SK-N-SH treated with all-trans-retinoic acid at 6 μM for 48 hours (cell line): ENCODE measurements around the gene FLNC.

Experiments used
- ATAC-seq: fragments of 200-7000 bp; cut with Tn5 transposase; 3 replicates; pipeline ENCODE4 v1.9.1; 2020; ENCODE audit warnings: mild to moderate bottlenecking, moderate library complexity
- ARNTL ChIP-seq: fragments of 450-650 bp; formaldehyde crosslinking; IDR thresholded peaks from 2 replicates; pipeline ENCODE4 v1.5.0; 2020; ENCODE audit warnings: low read depth, mild to moderate bottlenecking, moderate library complexity, borderline replicate concordance
- BACH2 ChIP-seq: fragments of 250-450 bp; sonication (Bioruptor Pico); IDR thresholded peaks from 2 replicates; pipeline ENCODE4 v1.9.0; 2021; ENCODE audit warnings: mild to moderate bottlenecking, borderline replicate concordance
- ISL1 ChIP-seq: fragments of 250-450 bp; sonication (Bioruptor Pico); IDR thresholded peaks from 2 replicates; pipeline ENCODE4 v2.1.2; 2022; ENCODE audit warnings: mild to moderate bottlenecking, moderate library complexity
- OSR1 ChIP-seq: fragments of 250-450 bp; sonication (Bioruptor Pico); IDR thresholded peaks from 2 replicates; pipeline ENCODE4 v1.8.0; 2022; ENCODE audit warnings: moderate library complexity, mild to moderate bottlenecking, inconsistent platforms
- RARB ChIP-seq: fragments of 250-450 bp; sonication (Bioruptor Pico); IDR thresholded peaks from 2 replicates; pipeline ENCODE4 v1.8.0; 2021; ENCODE audit warnings: mild to moderate bottlenecking, moderate library complexity
- SNAI2 ChIP-seq: fragments of 250-450 bp; sonication (Bioruptor Pico); IDR thresholded peaks from 2 replicates; pipeline ENCODE4 v1.5.0; 2020; ENCODE audit warnings: mild to moderate bottlenecking, moderate library complexity
- TCF4 ChIP-seq: fragments of 250-450 bp; sonication (Bioruptor Pico); IDR thresholded peaks from 2 replicates; pipeline ENCODE4 v1.8.0; 2021; ENCODE audit warnings: mild to moderate bottlenecking, moderate library complexity, borderline replicate concordance
- TOX ChIP-seq: fragments of 250-450 bp; sonication (Bioruptor Pico); IDR thresholded peaks from 2 replicates; pipeline ENCODE4 v1.8.0; 2021; ENCODE audit warnings: mild to moderate bottlenecking, moderate library complexity, borderline replicate concordance
- ZC3H10 ChIP-seq: fragments of 250-450 bp; sonication (Bioruptor Pico); IDR thresholded peaks from 2 replicates; pipeline ENCODE4 v1.5.1; 2021; ENCODE audit warnings: mild to moderate bottlenecking, moderate library complexity
- ZFP3 ChIP-seq: fragments of 250-450 bp; sonication (Bioruptor Pico); IDR thresholded peaks from 2 replicates; pipeline ENCODE4 v1.5.0; 2020; ENCODE audit warnings: mild to moderate bottlenecking, moderate library complexity
- ZFP30 ChIP-seq: fragments of 450-650 bp; formaldehyde crosslinking; IDR thresholded peaks from 2 replicates; pipeline ENCODE4 v1.5.0; 2022; ENCODE audit warnings: mild to moderate bottlenecking, moderate library complexity
- TF ChIP-seq, protein P1 (sequence below): fragments of 250-450 bp; sonication (Bioruptor Pico); IDR thresholded peaks from 2 replicates; pipeline ENCODE4 v1.5.1; 2021; ENCODE audit warnings: mild to moderate bottlenecking, moderate library complexity
- TF ChIP-seq, protein P2 (sequence below): fragments of 250-450 bp; sonication (Bioruptor Pico); IDR thresholded peaks from 2 replicates; pipeline ENCODE4 v1.8.0; 2021; ENCODE audit warnings: low read depth, mild to moderate bottlenecking, moderate library complexity, borderline replicate concordance
- TF ChIP-seq, protein P3 (sequence below): fragments of 250-450 bp; sonication (Bioruptor Pico); IDR thresholded peaks from 2 replicates; pipeline ENCODE4 v1.5.1; 2020; ENCODE audit warnings: low read depth, mild to moderate bottlenecking, moderate library complexity
- TF ChIP-seq, protein P4 (sequence below): fragments of 250-450 bp; sonication (Bioruptor Pico); IDR thresholded peaks from 2 replicates; pipeline ENCODE4 v1.5.0; 2020; ENCODE audit warnings: mild to moderate bottlenecking, moderate library complexity
- TF ChIP-seq, protein P5 (sequence below): fragments of 250-450 bp; sonication (Bioruptor Pico); IDR thresholded peaks from 2 replicates; pipeline ENCODE4 v1.8.0; 2020; ENCODE audit warnings: mild to moderate bottlenecking, moderate library complexity, borderline replicate concordance

The FLNC gene

DNA sequence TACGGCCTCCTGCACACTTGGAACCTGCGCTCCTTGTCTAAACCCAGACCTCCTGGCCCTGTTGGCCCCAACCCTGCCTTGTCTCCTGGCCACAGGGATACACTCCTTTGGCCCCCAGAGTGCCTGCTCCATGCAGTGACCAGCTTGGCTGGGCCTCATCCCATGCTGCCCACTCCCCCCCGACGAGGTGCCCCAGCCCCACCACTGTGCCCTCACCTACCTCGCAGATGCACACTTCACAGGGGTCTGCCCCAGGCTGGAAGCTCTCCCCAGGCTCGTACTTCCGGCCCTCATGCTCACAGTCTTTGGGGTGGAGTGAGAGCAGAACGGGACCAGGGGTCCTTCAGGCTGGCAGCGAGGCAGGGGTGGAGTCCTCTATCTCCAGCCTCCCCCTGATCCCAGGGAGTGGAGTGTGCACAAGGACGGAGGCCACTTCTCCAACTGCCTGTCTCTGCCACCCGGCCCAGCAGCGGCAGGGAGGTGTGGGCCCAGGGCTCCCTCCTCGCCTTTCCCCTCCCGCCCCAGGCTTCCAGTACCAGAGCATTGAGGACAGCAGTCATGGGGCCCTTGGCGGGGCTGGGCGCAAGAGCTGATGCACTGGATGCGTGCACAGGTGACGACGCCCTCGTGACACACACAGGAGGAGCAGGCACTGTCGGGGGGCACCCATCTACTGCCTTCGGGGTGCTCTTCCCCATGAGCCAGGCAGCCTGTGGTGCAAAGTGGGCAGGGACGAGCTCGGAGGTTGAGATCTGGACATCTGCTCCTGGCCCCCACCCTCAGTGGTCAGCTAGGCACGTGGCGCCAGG lies 54.6 kb downstream of the FLNC start (continued):
- TF ChIP-seq, protein P1, sequence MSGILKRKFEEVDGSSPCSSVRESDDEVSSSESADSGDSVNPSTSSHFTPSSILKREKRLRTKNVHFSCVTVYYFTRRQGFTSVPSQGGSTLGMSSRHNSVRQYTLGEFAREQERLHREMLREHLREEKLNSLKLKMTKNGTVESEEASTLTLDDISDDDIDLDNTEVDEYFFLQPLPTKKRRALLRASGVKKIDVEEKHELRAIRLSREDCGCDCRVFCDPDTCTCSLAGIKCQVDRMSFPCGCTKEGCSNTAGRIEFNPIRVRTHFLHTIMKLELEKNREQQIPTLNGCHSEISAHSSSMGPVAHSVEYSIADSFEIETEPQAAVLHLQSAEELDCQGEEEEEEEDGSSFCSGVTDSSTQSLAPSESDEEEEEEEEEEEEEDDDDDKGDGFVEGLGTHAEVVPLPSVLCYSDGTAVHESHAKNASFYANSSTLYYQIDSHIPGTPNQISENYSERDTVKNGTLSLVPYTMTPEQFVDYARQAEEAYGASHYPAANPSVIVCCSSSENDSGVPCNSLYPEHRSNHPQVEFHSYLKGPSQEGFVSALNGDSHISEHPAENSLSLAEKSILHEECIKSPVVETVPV (CRISPR knock-in tag), result no peak
- no peak for TF ChIP-seq ISL1 (CRISPR knock-in tag)
- no peak for TF ChIP-seq ZC3H10
- TF ChIP-seq ZFP30 (CRISPR knock-in tag), result no peak
- TF ChIP-seq RARB (CRISPR knock-in tag), result no peak
- TF ChIP-seq, all 23 proteins: peak for 0

DNA sequence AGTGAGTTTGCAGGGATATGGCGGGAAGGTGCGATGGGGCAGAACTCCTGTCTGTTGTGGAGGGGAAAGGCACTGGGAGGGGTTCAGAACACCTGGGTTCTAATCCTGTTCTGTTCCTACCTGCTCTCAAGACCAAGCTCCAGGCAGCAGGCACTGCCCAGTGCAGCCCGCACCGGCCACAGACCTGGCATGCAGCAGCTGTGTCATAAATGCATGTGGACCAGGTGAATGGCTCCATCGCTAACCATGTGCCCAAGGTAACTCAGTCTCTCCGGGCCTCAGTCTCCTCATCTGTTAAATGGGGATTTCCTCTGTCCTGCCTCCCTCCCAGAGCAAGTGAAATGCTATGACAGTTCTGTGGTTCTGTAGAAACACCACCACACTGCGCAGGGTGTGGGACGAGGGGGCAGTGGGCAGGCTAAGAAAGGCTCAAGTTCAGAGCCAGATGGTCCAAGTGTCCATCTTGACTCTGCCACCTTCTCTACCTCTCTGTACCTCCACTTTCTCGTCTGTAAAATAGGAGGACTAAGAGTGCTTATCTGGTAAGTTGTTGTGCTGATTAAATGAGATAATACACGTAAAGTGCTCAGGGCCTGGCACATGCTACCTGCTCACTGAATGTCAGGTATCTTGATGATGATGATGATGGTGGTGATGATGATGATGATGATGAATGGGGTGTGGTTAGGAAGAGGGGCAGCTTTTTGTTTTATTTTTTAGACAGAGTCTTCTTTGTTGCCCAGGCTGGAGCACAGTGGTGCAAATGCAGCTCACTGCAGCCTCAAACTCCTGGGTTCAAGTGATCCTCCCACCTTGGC lies 55.4 kb downstream of the FLNC start:
- ATAC-seq, result no peak
- TF ChIP-seq ZFP3 (CRISPR knock-in tag) (no peak), TCF4 (no peak), ZFP30 (CRISPR knock-in tag) (no peak)
- TF ChIP-seq, protein P1 (CRISPR knock-in tag), result no peak
- TF ChIP-seq, protein P2, sequence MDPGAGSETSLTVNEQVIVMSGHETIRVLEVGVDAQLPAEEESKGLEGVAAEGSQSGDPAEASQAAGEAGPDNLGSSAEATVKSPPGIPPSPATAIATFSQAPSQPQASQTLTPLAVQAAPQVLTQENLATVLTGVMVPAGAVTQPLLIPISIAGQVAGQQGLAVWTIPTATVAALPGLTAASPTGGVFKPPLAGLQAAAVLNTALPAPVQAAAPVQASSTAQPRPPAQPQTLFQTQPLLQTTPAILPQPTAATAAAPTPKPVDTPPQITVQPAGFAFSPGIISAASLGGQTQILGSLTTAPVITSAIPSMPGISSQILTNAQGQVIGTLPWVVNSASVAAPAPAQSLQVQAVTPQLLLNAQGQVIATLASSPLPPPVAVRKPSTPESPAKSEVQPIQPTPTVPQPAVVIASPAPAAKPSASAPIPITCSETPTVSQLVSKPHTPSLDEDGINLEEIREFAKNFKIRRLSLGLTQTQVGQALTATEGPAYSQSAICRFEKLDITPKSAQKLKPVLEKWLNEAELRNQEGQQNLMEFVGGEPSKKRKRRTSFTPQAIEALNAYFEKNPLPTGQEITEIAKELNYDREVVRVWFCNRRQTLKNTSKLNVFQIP (CRISPR knock-in tag), result no peak
- TF ChIP-seq, protein P3, sequence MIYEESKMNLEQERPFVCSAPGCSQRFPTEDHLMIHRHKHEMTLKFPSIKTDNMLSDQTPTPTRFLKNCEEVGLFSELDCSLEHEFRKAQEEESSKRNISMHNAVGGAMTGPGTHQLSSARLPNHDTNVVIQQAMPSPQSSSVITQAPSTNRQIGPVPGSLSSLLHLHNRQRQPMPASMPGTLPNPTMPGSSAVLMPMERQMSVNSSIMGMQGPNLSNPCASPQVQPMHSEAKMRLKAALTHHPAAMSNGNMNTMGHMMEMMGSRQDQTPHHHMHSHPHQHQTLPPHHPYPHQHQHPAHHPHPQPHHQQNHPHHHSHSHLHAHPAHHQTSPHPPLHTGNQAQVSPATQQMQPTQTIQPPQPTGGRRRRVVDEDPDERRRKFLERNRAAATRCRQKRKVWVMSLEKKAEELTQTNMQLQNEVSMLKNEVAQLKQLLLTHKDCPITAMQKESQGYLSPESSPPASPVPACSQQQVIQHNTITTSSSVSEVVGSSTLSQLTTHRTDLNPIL, result no peak
- TF ChIP-seq, protein P4, sequence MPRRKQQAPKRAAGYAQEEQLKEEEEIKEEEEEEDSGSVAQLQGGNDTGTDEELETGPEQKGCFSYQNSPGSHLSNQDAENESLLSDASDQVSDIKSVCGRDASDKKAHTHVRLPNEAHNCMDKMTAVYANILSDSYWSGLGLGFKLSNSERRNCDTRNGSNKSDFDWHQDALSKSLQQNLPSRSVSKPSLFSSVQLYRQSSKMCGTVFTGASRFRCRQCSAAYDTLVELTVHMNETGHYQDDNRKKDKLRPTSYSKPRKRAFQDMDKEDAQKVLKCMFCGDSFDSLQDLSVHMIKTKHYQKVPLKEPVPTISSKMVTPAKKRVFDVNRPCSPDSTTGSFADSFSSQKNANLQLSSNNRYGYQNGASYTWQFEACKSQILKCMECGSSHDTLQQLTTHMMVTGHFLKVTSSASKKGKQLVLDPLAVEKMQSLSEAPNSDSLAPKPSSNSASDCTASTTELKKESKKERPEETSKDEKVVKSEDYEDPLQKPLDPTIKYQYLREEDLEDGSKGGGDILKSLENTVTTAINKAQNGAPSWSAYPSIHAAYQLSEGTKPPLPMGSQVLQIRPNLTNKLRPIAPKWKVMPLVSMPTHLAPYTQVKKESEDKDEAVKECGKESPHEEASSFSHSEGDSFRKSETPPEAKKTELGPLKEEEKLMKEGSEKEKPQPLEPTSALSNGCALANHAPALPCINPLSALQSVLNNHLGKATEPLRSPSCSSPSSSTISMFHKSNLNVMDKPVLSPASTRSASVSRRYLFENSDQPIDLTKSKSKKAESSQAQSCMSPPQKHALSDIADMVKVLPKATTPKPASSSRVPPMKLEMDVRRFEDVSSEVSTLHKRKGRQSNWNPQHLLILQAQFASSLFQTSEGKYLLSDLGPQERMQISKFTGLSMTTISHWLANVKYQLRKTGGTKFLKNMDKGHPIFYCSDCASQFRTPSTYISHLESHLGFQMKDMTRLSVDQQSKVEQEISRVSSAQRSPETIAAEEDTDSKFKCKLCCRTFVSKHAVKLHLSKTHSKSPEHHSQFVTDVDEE (CRISPR knock-in tag), result no peak

DNA sequence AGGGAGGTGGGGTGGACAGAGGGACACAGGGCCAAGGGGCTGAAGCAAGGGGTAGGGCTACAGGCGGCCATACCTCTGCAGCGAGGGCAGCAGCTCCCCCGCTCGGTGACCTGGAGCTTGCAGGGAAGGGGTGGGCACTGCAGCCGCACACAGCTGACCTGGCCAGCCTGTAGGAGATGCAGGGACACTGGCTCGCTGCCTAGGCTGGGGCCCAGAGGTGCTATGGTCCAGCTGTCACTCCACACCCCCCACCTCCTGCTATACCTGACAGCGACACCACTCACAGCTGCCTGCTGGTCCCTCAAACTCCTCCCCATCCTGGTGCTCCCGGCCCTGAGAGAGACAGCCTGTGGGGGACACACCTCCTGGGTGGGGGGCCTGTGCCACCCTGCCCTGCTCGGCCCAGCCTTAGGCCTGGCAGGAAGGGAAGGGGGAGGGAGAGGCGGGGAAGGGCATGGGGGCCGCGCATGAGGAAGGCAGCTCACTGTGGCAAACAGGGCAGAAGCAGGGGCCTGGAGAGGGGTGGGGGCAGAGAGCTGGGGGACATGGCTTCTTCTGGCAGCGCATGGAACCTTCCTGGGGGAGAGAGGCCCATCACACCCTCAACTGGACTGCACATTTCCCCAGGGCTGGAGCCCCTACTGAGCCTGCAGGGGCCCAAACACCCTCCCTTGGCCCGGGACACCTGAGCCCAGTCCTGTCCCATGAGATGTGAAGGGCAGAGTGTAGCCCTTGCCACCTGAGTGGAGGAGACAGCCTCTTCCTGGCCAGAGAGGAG lies 56.4 kb downstream of the FLNC start:
- ATAC-seq, result no peak
- TF ChIP-seq OSR1 (no peak), ARNTL (CRISPR knock-in tag) (no peak), ZC3H10 (no peak), ZFP3 (CRISPR knock-in tag) (no peak), BACH2 (no peak), ISL1 (CRISPR knock-in tag) (no peak), TOX (CRISPR knock-in tag) (no peak), SNAI2 (CRISPR knock-in tag) (no peak), TCF4 (no peak), ZFP30 (CRISPR knock-in tag) (no peak)
- TF ChIP-seq, protein P5, sequence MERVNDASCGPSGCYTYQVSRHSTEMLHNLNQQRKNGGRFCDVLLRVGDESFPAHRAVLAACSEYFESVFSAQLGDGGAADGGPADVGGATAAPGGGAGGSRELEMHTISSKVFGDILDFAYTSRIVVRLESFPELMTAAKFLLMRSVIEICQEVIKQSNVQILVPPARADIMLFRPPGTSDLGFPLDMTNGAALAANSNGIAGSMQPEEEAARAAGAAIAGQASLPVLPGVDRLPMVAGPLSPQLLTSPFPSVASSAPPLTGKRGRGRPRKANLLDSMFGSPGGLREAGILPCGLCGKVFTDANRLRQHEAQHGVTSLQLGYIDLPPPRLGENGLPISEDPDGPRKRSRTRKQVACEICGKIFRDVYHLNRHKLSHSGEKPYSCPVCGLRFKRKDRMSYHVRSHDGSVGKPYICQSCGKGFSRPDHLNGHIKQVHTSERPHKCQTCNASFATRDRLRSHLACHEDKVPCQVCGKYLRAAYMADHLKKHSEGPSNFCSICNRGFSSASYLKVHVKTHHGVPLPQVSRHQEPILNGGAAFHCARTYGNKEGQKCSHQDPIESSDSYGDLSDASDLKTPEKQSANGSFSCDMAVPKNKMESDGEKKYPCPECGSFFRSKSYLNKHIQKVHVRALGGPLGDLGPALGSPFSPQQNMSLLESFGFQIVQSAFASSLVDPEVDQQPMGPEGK (CRISPR knock-in tag), result no peak
- TF ChIP-seq, protein P2 (CRISPR knock-in tag), result no peak
- TF ChIP-seq, protein P4 (CRISPR knock-in tag), result no peak
